HG03520 (cell line): ENCODE results near the gene TRAPPC2L.

Experiments used
- ATAC-seq: cut with Tn5 transposase; IDR thresholded peaks from one replicate; pipeline ENCODE4 v1.9.1; 2021; ENCODE audit warnings: mild to moderate bottlenecking, moderate library complexity; ENCODE audit not compliant: unreplicated experiment

Gene TRAPPC2L

DNA sequence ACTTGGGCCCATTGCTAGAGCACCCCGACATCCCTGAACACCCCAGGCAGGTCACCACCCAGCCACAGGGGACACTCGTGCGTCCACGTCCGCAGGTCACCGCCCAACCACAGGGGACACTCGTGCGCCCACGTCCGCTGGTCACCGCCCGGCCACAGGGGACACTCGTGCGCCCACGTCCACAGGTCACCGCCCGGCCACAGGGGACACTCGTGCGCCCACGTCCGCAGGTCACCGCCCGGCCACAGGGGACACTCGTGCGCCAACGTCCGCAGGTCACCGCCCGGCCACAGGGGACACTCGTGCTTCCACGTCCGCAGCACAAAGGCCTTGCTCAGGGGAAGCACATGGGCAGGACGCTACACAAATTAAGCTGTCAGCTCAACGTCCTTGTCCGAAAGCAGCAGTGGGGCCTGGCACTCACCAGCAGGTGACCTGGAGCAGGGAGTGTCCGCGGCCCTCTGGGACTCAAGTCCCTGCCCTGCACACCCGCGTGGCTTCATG lies 17.8 kb upstream of the TRAPPC2L start:
- ATAC-seq = no peak

DNA sequence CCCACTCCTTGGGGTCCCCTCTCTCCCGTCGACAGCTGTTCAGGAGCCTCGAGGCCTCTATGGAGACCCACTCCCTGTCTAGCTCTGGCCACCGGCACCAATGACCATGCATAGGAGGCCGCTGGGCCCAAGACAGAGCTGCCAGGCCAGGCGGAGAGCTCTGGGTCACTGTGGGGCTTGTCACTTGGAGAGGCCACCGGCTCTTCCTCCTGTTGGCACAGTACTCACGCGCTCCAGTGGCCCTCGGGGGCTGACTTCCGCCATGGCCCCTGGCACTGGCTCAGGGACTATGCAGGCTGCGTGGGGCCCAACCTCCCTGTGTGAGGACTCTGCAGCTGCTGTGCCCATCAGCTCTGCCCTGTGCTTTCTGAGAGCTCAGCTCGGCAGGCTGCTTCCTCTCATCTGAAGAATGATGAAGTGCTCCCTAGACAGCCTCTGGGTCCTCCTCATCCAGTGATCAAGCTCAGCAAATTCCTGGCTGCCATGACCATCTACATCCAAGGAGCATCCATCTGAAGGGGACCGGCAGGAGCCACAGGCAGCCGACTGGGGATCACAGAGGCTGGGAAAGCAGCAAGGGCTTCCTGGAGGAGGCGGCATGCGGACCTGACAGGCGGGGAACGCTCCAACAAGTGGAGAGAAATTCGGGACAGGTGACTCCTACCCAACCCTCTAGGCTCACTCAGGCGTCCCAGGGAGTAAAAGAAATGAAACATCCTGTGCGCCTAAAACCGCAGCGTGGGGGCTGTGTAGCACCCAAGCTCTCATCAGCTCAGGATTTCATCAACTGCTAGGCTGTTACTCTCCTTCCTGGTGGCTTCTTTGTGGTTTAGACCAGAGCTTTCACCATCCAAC lies 17.0 kb upstream of the TRAPPC2L start:
- no peak for ATAC-seq

DNA sequence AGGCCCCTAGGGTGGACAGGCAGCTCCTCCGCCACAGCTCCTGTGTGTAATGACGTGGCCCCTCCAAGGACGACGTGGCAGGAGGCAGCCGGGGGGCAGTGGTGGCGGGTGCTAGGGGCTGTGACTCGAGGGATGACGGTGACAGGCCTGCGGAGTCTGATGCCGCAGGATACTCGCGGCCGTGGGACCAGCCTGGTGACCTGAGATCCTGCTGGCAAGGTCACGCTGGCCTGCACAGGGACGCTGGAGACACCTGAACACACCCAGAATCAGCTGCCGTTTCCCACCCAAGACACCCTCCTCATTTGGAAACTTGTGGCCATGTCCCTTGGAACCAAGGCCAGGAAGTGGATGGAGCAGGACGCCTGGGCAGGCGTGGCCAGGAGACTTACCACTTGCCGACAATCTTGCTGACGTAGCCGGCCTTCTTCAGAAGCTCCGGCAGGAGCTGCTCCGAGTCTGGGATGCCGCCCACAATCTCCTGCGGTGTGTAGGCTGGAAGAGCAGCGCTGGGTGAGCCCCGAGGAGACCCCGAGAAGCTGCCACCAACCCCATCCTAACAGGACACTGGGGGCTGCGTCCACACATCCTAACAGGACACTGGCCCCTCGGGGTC lies 16.2 kb upstream of the TRAPPC2L start:
- no peak for ATAC-seq

DNA sequence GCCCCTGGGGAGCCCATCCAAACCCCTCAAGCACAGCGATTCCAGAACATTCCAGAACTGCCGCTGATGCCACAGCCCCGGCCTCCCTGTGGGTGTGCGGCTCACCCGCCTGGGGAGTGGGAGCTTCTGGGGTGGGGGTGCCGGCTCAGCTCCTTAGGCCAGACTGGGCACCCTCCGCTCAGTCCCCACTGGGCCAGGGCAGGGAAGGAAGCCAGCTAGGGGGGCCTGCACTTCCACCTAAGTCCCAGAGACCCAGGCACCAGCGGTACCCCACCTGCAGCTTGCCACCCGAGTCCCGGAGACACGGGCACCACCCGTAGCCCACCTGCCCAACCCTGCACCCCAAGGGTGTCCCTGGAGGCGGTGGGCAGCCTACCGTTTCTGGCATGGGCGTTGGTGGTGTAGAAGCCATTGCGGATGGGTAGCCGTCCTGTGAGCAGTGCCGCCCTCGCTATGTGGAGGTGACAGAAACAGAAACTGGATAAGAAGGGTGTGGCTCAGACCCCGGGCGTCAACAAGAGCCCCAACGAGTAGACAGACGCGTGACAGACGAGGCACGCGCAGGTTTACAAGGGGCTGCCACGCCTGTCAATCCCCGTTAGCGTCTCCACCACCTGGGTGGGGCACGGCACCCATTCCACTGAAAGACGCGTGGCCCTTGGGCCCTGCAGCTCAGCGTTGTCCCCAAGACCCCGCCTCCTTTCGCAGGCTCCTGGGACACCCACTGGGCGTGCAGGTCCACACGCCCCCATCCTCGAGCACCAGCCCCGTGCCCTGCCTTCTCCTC lies 15.2 kb upstream of the TRAPPC2L start:
- ATAC-seq = no peak

DNA sequence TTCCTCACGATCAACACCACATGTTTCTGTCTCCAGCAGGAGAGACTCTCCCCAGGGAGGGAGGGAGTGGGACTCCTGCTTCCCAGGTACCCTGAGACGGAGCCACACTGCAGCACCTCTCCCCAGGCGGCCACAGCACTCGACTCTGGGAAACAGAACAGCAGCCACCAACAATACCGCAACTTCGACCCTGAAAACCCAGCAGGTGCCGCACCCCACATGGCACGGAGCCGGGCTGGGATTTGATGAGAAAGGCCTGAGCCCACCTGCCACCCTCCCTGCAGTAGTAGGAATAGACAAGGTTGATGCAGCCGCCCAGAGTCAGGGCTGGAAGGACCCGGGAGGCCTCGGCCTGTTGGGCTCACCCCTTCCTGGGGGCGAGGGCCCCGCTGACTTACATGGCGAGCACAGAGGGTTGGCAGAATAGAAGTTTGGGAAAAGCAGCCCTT lies 14.6 kb upstream of the TRAPPC2L start:
- no peak for ATAC-seq

DNA sequence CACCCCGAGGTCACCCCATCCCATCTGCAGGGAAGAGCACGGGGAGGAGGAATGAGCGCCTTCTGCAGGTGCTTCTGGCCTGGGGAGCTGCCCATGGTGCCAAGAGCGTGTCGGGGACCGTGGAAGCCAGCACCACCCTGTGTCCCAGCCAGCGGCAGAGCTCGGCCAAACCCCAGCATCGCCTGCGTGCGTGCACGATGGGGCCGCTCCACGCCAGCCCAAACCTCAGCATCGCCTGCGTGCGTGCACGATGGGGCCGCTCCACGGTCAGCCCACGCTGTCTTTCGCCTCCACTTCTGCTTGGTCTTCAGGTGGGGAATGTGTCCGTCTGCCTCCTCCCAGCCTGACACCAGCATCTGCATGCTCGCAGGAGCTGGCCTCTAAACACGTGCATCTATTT lies 14.1 kb upstream of the TRAPPC2L start:
- ATAC-seq = no peak

DNA sequence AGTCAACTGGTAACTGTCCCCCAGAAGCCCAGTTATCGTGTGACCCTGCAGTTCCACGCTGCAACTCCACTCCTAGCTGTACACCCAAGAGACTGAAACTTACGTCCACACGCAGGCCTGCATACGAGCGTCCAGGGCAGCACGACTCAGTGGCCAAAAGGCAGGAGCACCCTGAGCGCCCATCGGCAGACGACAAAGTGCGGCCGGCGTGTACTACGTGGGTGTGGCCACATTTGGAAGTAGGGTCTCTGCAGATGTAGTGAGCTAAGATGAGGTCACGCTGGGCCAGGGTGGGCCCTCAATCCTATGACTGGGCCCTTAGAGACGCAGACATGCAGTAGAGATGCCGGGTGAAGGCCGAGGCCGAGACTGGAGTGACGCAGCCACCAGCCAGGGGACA lies 13.7 kb upstream of the TRAPPC2L start:
- no peak for ATAC-seq

DNA sequence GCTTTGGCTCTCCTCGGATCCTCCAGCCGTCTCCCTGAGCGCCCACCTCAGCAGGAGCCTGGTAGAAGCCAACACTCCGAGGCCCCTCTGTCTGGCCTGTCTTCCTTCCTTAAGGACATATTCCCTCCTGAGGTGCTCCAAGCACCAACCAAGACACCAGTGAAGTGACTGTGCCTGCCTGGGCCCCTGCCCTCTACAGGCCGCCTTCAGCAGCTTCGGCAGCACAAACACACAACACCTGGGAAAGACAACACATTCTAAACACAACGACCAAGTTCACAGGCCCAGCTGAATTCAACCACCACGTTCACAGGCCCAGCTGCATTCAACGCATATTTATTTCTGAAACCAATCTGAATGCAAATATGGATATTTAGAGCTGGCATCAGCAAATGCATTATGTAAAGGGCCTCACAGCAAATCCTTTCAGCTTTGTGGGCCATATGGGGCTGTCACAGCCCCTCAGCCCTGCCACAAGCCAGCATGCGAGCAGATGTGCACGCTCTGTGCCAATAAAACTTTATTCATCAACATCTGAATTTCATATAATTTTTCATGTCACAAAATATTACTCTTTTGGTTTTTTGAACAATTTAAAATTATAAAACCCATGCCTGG lies 12.4 kb upstream of the TRAPPC2L start:
- no peak for ATAC-seq

DNA sequence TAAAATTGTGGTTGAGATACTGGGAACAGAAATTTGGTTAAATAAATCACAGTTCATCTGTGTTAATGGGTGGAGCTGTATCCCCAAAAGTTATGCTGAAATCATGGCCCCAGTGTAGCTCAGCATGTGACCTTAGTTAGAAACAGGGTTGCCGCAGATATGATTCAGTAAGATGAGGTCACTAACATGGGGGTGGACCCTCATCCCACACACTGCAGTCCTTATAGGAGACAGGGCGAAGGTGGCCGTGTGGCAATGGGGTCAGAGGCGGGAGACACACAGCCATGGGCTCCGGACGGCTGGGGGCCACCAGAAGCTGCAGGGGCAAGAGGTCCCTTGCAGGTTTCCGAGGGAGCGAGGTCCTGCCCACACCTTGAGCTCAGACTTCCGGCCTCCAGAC lies 10.8 kb upstream of the TRAPPC2L start:
- no peak for ATAC-seq

DNA sequence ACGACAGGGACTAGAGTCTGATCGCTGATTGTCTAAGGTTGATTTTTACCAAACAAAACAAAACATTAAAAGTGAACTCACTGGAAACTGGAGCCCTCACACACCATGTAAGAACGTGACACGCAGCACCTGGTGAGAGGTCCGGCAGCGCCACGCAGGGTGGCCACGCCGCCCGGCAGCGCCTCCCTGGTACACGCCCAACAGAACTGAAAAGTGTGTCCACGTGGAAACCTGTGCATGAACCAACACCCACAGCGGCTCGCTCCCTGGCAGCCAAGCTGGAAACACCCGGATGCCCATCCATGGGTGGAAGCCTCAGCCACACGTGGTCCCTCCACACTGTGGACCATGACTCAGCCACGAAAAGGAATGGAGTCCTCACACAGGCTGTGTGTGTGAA lies 9.3 kb upstream of the TRAPPC2L start:
- ATAC-seq = no peak

DNA sequence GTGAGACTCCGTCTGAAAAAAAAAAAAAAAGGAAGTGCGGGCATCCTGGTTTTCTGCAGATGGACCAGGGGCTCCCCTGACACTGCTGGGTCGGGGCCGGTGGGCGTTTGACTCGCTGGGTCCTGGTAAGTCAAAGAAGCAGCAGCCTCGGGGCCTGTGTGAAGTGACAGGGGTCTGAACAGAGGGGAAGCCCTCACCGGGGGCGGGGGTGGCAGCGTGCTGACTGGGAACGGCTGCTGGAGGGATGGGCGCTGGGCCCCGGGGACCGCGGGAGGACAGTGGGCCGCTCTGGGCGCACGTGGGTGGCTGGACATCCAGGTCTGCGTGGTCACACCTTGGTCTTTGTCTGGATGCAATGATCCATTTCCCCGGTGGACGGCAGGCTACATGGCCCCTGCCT lies 8.4 kb upstream of the TRAPPC2L start:
- ATAC-seq = no peak

DNA sequence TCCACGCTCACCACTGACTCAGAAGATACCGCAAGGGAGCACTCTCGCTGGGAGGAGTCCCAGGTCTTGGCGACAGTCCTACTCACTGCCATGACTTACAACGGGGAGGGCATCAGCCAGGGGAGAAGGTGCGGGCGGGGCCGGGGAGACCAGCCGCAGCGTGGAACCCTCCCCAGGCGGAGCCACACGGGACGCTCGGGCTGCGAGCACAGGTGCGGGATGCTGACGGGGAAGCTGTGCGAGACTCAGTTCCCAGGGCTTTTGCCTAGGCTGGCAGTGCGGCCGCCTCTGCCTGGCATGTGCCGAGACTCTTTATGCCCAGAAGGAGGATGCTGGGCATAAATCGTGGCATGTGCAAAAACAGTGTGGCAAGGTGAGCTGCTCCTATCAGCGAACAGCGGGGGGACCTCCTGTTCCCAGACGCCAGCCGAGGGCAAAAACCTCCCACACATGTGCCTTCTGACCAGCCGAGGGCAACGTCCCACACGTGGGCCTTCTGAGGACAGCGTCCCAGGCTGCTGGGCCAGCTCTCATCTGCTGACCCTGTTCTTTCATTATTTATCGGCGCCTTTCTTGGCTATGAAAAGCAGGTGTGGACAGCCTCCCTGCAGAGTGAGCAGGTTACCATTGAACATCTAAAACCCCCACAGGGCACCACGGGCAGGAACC lies 6.3 kb upstream of the TRAPPC2L start:
- ATAC-seq = no peak

DNA sequence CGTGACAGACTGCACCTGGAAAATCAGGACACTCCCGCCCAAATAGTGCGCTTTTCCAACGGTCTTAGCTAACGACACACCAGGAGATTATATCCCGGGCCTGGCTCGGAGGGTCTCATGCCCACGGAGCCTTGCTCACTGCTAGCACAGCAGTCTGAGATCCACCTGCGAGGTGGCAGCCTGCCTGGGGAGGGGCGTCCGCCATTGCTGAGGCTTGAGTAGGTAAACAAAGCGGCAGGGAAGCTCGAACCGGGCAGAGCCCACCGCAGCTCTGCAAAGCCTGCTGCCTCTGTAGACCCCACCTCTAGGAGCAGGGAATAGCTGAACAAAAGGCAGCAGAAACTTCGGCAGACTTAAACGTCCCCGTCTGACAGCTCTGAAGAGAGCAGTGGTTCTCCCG lies 5.3 kb upstream of the TRAPPC2L start:
- ATAC-seq = no peak

DNA sequence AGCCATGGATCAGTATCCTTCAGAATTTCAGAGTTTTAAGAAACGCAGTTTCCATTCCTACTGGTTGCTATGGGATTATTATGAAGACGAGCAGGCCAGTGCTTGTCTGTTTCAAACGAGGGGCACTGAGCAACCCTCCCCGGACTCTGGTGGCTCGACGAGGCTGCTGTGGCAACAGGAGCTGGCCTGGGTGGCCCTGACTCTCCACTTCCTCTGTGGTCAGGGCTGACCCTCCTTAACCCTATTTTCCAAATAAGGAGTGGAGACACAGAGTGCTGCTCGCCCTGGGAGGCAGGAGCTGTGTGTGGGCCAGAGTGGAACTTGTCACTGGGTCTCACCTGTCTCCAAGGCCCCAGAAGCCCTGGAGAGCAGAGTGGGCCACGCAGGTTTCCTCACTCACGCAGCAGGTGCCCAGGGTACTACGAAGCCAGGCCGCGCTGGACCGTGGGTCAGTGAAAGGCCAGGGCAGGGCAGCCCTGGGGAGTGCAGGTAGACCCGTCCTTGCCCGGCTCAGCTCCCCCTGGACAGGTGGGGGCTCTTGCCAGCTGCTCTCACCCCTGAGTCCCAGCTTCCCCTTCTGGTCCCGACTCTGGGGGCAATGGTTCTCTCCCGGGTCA lies 3.5 kb upstream of the TRAPPC2L start:
- ATAC-seq = no peak

DNA sequence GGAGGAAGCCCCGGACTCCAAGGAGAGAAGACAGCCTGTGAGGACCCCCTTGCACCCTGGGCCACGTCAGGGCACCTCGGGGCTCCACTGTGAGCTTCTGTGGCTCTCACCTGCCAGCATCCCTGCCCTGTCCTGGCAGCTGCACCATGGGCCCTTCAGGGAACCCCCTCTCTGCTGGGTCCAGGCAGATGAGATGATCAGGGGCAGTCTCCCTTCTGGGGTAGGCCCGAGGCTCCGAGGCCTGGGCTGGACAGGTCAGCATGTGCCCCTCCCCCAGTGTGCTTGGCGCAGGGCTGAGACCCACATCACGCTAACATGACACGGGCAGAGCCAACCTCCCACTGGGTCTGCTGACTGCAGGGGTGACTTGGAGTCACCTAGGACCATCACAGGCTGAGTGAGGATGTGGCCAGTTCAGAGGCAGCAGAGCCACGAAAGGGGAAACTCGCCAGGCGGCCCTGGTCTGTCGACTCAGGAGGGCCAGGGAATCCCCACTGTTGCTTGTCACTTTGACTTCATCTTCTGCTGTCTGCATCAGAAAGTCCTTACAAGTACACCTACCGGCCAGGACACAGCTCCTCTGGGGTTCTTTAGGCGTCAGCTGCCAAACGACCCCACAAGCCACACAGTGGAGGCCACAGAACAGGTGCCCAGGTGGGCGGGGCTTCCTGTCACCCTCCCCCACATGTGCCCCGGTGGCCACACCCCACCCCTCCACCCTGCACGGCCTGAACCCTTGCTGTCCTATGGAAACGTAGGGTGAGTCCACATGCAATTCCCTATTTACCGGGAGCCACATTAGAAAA lies 2.4 kb upstream of the TRAPPC2L start:
- ATAC-seq = no peak

DNA sequence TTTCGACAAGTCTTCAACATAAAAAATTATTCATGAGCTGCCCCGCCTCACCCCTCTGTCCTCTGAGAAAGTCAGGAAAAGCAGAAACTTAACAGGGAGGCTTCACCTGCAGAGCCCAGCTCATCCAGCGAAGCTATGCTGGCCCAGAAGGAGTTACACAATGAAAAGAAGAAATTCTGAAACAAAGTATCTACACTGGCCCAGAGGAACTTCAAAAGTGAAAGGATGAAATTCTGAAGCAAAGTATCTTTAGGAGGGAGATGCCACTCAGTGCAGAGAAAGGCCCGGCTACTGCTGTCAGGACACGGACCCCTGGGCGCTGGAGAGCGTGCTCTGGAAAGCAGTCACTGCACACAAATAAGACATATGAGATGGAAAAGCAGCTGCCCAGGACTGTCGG lies 1.8 kb upstream of the TRAPPC2L start:
- no peak for ATAC-seq

DNA sequence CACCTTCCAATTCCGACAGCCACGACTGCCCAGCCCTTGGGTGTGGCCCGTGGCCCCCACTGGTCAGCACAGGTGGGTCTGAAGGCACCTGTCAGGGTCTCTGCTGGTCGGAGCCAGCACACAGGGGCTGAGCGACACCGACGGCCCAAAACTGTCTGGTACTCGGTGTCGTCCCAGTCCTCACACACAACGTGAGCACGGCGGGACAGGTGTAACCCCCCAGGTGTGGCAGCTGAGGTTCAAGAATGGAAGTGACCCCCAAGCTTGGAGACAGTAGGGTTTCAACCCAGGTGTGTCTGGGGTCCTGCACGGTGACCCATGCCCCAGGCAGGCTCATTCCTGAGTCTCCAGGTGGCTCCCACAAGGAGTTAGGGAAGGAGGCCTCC lies 1.2 kb upstream of the TRAPPC2L start:
- no peak for ATAC-seq

DNA sequence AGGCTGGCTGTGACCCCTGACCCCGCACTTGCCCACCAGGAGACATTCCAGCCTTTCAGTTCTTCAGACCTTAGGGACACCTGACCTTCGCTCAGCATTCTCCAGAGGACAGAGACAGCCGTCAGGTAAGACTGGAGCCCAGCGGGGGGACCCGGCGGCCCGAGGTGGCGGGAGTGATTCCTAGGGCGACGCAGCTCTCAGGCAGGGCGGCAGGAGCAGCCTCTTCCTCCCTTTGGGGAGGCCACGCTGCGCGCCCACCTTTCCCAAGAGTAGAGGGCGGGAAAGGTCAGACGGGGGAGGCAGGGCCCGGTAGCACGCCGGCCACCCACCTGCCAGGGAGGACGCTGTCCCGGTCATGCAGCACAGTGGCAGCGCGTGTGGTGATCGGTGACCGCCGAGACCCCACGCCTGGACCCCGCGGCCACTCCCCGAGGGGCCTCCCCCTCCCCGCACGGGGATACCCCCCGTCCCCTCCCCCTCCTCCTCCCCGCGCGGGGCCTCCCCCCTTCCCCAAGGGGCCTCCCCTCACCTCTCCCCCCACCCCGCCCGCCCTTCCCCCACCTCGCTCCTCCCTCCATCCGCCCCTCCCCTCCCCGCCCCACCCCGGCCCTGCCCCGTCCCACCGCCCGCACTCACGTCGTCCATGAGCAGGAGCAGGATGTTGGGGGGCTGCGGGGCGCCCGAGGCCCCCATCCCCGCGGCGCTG lies 652 bp upstream of the TRAPPC2L start:
- no peak for ATAC-seq
